GM18861 (cell line): ENCODE data around the gene PCSK5.

Source experiments
- ATAC-seq: cut with Tn5 transposase; IDR thresholded peaks from one replicate; pipeline ENCODE4 v1.9.1; 2021; ENCODE audit not compliant: unreplicated experiment

PCSK5 gene

GRCh38 chr9:76176171-76176570 is 285.7 kb downstream of the PCSK5 start:
- ATAC-seq: no peak

GRCh38 chr9:76177931-76178330 is 287.5 kb downstream of the PCSK5 start:
- ATAC-seq: no peak

GRCh38 chr9:76180541-76180940 is 290.1 kb downstream of the PCSK5 start:
- ATAC-seq: no peak

GRCh38 chr9:76181020-76181641 is 290.7 kb downstream of the PCSK5 start:
- no peak for ATAC-seq

GRCh38 chr9:76181781-76182180 is 291.3 kb downstream of the PCSK5 start:
- no peak for ATAC-seq

- ATAC-seq: no peak
Measured at GRCh38 chr9:76185432-76185831, 295.0 kb downstream of the PCSK5 start.

- ATAC-seq: no peak
Measured at GRCh38 chr9:76188286-76188685, 297.8 kb downstream of the PCSK5 start.

GRCh38 chr9:76188905-76189304 is 298.4 kb downstream of the PCSK5 start:
- ATAC-seq: no peak

GRCh38 chr9:76191493-76191892 is 301.0 kb downstream of the PCSK5 start:
- ATAC-seq: no peak

- ATAC-seq: no peak
Measured at GRCh38 chr9:76192013-76192412, 301.5 kb downstream of the PCSK5 start.

- ATAC-seq: no peak
Measured at GRCh38 chr9:76194896-76195295, 304.4 kb downstream of the PCSK5 start.

GRCh38 chr9:76198336-76198735 is 307.9 kb downstream of the PCSK5 start:
- ATAC-seq: no peak

- ATAC-seq: no peak
Measured at GRCh38 chr9:76200315-76200714, 309.8 kb downstream of the PCSK5 start.

GRCh38 chr9:76200745-76201144 is 310.3 kb downstream of the PCSK5 start:
- ATAC-seq: no peak

GRCh38 chr9:76203373-76203772 is 312.9 kb downstream of the PCSK5 start:
- ATAC-seq: no peak

- no peak for ATAC-seq
Measured at GRCh38 chr9:76206821-76207220, 316.3 kb downstream of the PCSK5 start.

- ATAC-seq: no peak
Measured at GRCh38 chr9:76213751-76214150, 323.3 kb downstream of the PCSK5 start.

GRCh38 chr9:76215066-76215465 is 324.6 kb downstream of the PCSK5 start:
- ATAC-seq: no peak

- ATAC-seq: no peak
Measured at GRCh38 chr9:76216161-76216649, 325.7 kb downstream of the PCSK5 start.

- ATAC-seq: no peak
Measured at GRCh38 chr9:76218117-76218885, 327.8 kb downstream of the PCSK5 start.

GRCh38 chr9:76218886-76219445 is 328.5 kb downstream of the PCSK5 start:
- no peak for ATAC-seq

- ATAC-seq: no peak
Measured at GRCh38 chr9:76219560-76220151, 329.2 kb downstream of the PCSK5 start.
